Measurements from ENCODE around the gene TMEM30B. TPM values are rescaled to one million over a fixed set of nuclear protein-coding genes. Genes with fewer than 3 reads are reported as not detected.
"Not testable (repeated sequence)": the region's sequence is repeated elsewhere in the genome, so short reads cannot be mapped to it uniquely, and the experiment has no call there.

TMEM30B gene
- total and polyA plus RNA-seq, 2 of the 8 experiments (the other 6 are each of a cell fraction or from before 2014, with no cell fraction given), result 11.2 to 18.7 TPM

- TF ChIP-seq NANOG (IDR thresholded peaks at IDR 0.05; ENCODE audit: insufficient read depth, low read depth, low read length, poor library complexity, severe bottlenecking) (no peak), SIN3A (conservative IDR thresholded peaks at IDR 0.05 in 1 of 2, IDR thresholded peaks at IDR 0.05 in 1 of 2; ENCODE audit: low read depth in 1 of 2, low read length in 2 of 2) (no peak), EGR1 (IDR thresholded peaks at IDR 0.05; ENCODE audit: borderline replicate concordance, low read depth, low read length) (no peak)
Observed at GRCh38 chr14:61320806-61321384, 39.8 kb upstream of the TMEM30B start (continued).

GRCh38 chr14:61320170-61320569 lies 39.0 kb upstream of the TMEM30B start:
- Histone ChIP-seq H3K4me1 (replicated peaks in 1 of 4; ENCODE audit: control insufficient read depth in 3 of 4, insufficient read depth in 4 of 4, low read length in 3 of 4) (peaks cover 0 to 12% (median 8%) of the 10 kb centered on the region in 4 experiments; a peak in 6 of 7 replicates), H3K23me2 (ENCODE audit: low read depth, low read length) (peaks cover 15% of the 10 kb centered on the region; the same call in 1 of the 2 replicates), H3K27me3 (replicated peaks in 1 of 4; ENCODE audit: control insufficient read depth in 3 of 4, extremely low read depth in 1 of 4, insufficient read depth in 3 of 4, low read length in 3 of 4) (peaks cover 9 to 29% (median 23%) of the 10 kb centered on the region in 4 experiments)
- H4K8ac ChIP-seq (ENCODE audit: extremely low read depth, insufficient read depth, low read length); H3K36me3 ChIP-seq (ENCODE audit: control insufficient read depth in 2 of 4, insufficient read depth in 4 of 4, low read length in 3 of 4); H2BK120ac ChIP-seq (replicated peaks; ENCODE audit: low read depth, low read length); H3K4me3 ChIP-seq (ENCODE audit: extremely low read depth in 1 of 4, insufficient read depth in 2 of 4, low read depth in 3 of 4, low read length in 4 of 4); H2AK5ac ChIP-seq (ENCODE audit: low read depth, low read length); H2BK12ac ChIP-seq (ENCODE audit: low read depth, low read length); H3K4me2 ChIP-seq (ENCODE audit: insufficient read depth in 1 of 2, low read depth in 2 of 2, low read length in 2 of 2); H3K14ac ChIP-seq (ENCODE audit: insufficient read length); H3K79me2 ChIP-seq (ENCODE audit: control insufficient read depth in 1 of 2, insufficient read depth in 2 of 2, low read length in 2 of 2); H4K5ac ChIP-seq (ENCODE audit: insufficient read length, low read depth, low read length); H3K18ac ChIP-seq (ENCODE audit: extremely low read depth, low read length); H3K23ac ChIP-seq (ENCODE audit: insufficient read length); H3K9me3 ChIP-seq (ENCODE audit: insufficient read depth in 2 of 2, low read depth in 1 of 2, low read length in 1 of 2); H2BK5ac ChIP-seq (ENCODE audit: low read depth, low read length); H3K9ac ChIP-seq (replicated peaks in 1 of 4; ENCODE audit: extremely low read depth in 1 of 4, low read depth in 3 of 4, low read length in 3 of 4); H2BK15ac ChIP-seq (ENCODE audit: low read length); H3K27ac ChIP-seq (ENCODE audit: low read depth, low read length); H3K79me1 ChIP-seq (ENCODE audit: low read depth, low read length); FAIRE-seq; DNase-seq (ENCODE audit: low read depth in 1 of 2, low spot score in 2 of 2); H4K20me1 ChIP-seq (replicated peaks in 1 of 2; ENCODE audit: control insufficient read depth in 1 of 2, insufficient read depth in 2 of 2, low read length in 2 of 2); POLR2A ChIA-PET (ENCODE audit: partially characterized antibody); H2AFZ ChIP-seq (ENCODE audit: low read length); H2BK20ac ChIP-seq (ENCODE audit: low read length); H3K56ac ChIP-seq (replicated peaks; ENCODE audit: insufficient read length, low read depth, low read length); H3K4ac ChIP-seq (replicated peaks; ENCODE audit: insufficient read length, low read depth, low read length); H4K91ac ChIP-seq (replicated peaks; ENCODE audit: insufficient read length, low read length): not testable (repeated sequence)
- CTCF ChIA-PET (ENCODE audit: partially characterized antibody), result interaction anchor here (1.1 to 1.3 kb wide), 3 partner anchors 11 to 31 kb away, joined by 3 read pairs; no protein-coding TSS in a partner anchor
- WGBS, 2 experiments (ENCODE audit: extremely low coverage in 1 of 2, insufficient coverage in 1 of 2, insufficient read length in 1 of 2, insufficient replicate concordance in 2 of 2, low coverage in 1 of 2, low lambda C conversion rate in 2 of 2, missing lambda C conversion rate in 1 of 2), result 84% methylated on average over 16 of the region's 16 CpGs; no CpG with 5 or more reads in 1 of the 2 experiments

Data from H1 (cell line).